GM10248 (cell line): ENCODE data around the gene ST6GALNAC5.

Experiments used
- CTCF ChIA-PET: fragments of 300-600 bp; sonication (Branson Sonifier 250); formaldehyde crosslinking; extraction: SDS; loops from one replicate; lab custom pipeline; 2021; ENCODE audit warnings: antibody characterized with exemption; lab: Yijun Ruan, JAX
- POLR2A ChIA-PET: fragments of 350-650 bp; sonication (Branson Sonifier 250); formaldehyde crosslinking; extraction: SDS; loops from one replicate; lab custom pipeline; 2020; ENCODE audit warnings: antibody characterized with exemption; lab: Yijun Ruan, JAX
- DNase-seq: peaks from one replicate; pipeline ENCODE4 v3.0.0; 2012; ENCODE audit errors: extremely low spot score
- TF ChIP-seq, protein P1 (sequence below): IDR thresholded peaks from 2 replicates; pipeline ENCODE4 v1.5.1; 2012; ENCODE audit warnings: mild to moderate bottlenecking, low read depth; ENCODE audit errors: extremely low read depth, missing control alignments, control extremely low read depth

ST6GALNAC5 gene

DNA sequence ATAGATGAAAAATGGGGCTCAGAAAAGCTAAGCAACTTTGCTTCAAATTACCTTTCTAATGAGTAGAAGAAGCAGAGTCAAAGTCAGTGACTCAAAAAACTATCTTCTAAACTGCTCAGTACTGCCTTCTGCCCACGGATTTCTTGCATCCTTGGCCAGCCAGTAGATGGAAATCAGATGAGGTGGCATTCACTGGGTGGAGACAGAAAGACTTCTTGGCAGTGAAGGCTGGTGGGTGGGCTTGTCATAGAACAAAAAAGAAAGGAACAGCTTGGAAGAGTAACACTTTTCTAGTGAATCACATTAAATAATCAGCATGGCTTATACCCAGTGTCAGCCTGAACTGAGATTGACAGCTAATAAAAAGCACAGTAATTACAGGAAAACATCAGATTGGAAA is 170.7 kb downstream of the ST6GALNAC5 start:
- no peak for DNase-seq
- ChIA-PET CTCF (interaction anchor here (1.2 kb wide), 2 partner anchors 12 to 31 kb away, joined by 3 read pairs; no protein-coding TSS in a partner anchor), POLR2A (no interaction called here)
- TF ChIP-seq, protein P1, sequence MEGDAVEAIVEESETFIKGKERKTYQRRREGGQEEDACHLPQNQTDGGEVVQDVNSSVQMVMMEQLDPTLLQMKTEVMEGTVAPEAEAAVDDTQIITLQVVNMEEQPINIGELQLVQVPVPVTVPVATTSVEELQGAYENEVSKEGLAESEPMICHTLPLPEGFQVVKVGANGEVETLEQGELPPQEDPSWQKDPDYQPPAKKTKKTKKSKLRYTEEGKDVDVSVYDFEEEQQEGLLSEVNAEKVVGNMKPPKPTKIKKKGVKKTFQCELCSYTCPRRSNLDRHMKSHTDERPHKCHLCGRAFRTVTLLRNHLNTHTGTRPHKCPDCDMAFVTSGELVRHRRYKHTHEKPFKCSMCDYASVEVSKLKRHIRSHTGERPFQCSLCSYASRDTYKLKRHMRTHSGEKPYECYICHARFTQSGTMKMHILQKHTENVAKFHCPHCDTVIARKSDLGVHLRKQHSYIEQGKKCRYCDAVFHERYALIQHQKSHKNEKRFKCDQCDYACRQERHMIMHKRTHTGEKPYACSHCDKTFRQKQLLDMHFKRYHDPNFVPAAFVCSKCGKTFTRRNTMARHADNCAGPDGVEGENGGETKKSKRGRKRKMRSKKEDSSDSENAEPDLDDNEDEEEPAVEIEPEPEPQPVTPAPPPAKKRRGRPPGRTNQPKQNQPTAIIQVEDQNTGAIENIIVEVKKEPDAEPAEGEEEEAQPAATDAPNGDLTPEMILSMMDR, result no peak

DNA sequence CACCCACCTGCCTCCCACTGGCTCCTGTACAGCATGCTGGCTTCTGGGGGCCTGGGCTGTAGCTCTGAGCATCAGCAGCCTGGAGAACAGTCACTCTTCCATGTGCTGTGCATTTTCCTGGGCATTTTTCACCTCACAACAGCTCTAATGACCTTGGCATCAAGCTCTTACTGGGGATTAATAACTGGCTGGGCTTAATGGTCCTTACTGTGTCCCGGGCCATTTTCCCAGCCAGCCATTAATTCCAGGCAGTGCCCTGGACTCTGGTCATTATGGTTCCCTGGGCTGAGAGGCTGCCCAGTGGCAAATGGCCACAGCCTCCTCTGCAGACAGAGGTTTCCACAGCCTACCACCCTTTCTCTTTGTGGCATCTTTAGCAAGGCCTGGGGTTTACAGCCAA is 171.8 kb downstream of the ST6GALNAC5 start:
- ChIA-PET POLR2A (no interaction called here), CTCF (no interaction called here)
- no peak for DNase-seq
- TF ChIP-seq, protein P1, result no peak

DNA sequence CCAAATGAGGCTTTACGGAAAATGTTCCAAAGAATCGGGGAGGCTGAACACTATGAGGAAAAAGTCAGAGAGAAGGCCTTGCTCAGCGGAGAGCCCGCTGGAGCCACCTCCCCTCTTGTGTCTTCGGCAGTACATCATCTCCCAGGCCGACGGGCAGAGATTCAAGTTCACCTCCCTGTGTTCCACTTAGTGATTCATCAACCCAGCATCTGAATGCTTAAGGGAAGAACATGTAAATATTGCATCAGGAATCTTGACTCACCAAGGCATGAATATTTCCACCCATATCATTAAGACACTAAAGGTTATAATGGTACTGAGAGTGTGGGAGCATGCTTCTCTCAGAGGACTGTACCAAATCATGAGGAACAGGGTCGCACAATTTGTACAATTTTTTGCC is 172.5 kb downstream of the ST6GALNAC5 start:
- no peak for DNase-seq
- POLR2A ChIA-PET, result no interaction called here
- TF ChIP-seq, protein P1, result no peak
- CTCF ChIA-PET, result no interaction called here

DNA sequence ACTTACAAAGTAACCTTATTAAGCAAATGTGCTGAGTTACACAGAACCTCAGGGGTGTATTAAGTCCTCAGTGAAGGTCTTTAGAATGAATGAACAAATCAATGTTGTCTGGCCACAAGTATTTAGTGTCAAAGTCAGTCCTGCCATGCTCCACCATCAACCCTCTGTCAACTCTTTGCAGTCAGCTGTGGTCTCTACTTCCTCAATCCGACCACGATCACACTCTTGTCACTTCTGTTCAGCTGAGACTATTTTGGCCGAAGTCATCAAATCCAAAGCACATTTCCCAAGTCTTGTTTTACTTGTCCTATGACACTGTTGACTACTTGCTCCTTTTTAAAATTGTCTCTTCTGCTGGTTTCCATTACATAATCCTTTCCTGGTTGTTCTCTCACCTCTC is 173.5 kb downstream of the ST6GALNAC5 start:
- ChIA-PET CTCF (no interaction called here), POLR2A (no interaction called here)
- DNase-seq, result no peak
- TF ChIP-seq, protein P1, result no peak

DNA sequence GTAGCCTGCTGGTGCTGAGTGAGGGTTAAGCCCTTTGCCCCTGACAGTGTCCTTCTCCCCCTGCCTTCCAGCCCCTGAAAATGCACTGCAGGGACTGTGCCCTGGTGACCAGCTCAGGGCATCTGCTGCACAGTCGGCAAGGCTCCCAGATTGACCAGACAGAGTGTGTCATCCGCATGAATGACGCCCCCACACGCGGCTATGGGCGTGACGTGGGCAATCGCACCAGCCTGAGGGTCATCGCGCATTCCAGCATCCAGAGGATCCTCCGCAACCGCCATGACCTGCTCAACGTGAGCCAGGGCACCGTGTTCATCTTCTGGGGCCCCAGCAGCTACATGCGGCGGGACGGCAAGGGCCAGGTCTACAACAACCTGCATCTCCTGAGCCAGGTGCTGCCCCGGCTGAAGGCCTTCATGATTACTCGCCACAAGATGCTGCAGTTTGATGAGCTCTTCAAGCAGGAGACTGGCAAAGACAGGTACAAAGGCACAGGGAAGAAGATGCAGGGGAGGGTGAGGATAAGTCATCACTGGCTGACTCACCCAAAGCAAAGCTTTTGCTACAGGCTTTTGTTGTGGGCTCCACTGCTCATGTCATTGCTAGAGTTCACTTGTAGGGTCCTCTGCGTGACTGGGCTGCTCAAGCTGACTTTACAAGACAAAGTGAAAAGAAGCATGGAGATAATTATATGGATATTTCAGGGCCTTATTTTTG is 177.0 kb downstream of the ST6GALNAC5 start:
- POLR2A ChIA-PET, result no interaction called here
- TF ChIP-seq, protein P1, result no peak
- CTCF ChIA-PET, result no interaction called here
- no peak for DNase-seq

DNA sequence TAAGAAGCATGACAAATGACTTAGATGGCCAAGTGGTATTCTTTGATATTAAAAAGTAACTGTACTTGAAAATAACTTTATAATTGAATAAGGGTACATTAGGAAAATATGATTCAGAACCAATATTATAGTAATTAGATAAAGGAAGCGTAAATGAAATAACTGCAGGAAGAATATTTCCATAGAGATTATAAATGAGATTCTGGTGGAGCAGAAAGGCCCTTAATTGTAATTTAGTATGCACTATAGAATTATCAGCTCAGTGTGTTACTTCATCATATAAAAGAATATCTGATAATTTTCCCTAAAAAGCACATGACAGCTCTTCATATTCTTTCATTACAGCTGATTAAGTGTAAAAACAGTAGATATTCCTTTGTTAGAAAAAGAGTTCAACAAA is 180.3 kb downstream of the ST6GALNAC5 start:
- TF ChIP-seq, protein P1, result no peak
- DNase-seq, result no peak
- CTCF ChIA-PET, result interaction anchor here (1.0 to 1.2 kb wide), 2 partner anchors 10 to 11 kb away, joined by 3 read pairs; no protein-coding TSS in a partner anchor
- POLR2A ChIA-PET, result no interaction called here
